GM20000 (cell line): ENCODE data around the gene ELF4.
A peak's percentile ranks its signal among the peaks of the same experiment; 100 is the strongest.

Source experiments
- DNase-seq: peaks from one replicate; pipeline ENCODE4 v3.0.0; 2012; ENCODE audit warnings: low spot score
- CTCF ChIP-seq: IDR thresholded peaks from 2 replicates; pipeline ENCODE4 v1.5.1; 2012; ENCODE audit warnings: mild to moderate bottlenecking, control low read depth; ENCODE audit errors: extremely low read depth, missing control alignments

The ELF4 gene

GRCh38 chrX:130110379-130111219, at the start of gene ELF4:
Gene ELF4, minus strand, starts transcription at chrX:130110497. Its CDS starts 29,167 bp downstream, at chrX:130081330.
- peak; percentile 85 for DNase-seq
- TF ChIP-seq CTCF, result no peak

GRCh38 chrX:130159776-130160175, 49.5 kb upstream of the ELF4 start:
- no peak for TF ChIP-seq CTCF
- no peak for DNase-seq

GRCh38 chrX:130158311-130158710, 48.0 kb upstream of the ELF4 start:
- no peak for TF ChIP-seq CTCF
- no peak for DNase-seq

GRCh38 chrX:130155564-130155963, 45.3 kb upstream of the ELF4 start:
- DNase-seq, result no peak
- no peak for TF ChIP-seq CTCF

- no peak for TF ChIP-seq CTCF
- no peak for DNase-seq
These were observed 37.3 kb upstream of the ELF4 start for GRCh38 chrX:130147631-130148030.

GRCh38 chrX:130145123-130145522, 34.8 kb upstream of the ELF4 start:
- no peak for DNase-seq
- no peak for TF ChIP-seq CTCF

- no peak for TF ChIP-seq CTCF
- DNase-seq, result no peak
These were observed 34.2 kb upstream of the ELF4 start for GRCh38 chrX:130144509-130144908.
